OCI-LY7 (cell line): Measurements from ENCODE around the gene VOPP1. TPM values are rescaled to one million over a fixed set of nuclear protein-coding genes. Genes with fewer than 3 reads are reported as not detected.

Source experiments
- BruUV-seq: library from RNA; stranded (reverse); fragments of 400-500 nt; replicated peaks from 2 replicates; lab custom pipeline; 2021; lab: Mats Ljungman, UMichigan
- CTCF ChIA-PET: fragments of 300-600 bp; sonication (Branson Sonifier 250); formaldehyde crosslinking; loops from one replicate; lab custom pipeline; 2022; ENCODE audit warnings: antibody characterized with exemption; ENCODE audit not compliant: unreplicated experiment; lab: Charles Lee
- POLR2A ChIA-PET: fragments of 300-600 bp; sonication (Branson Sonifier 250); formaldehyde crosslinking; loops from one replicate; lab custom pipeline; 2022; ENCODE audit warnings: antibody characterized with exemption; lab: Charles Lee
- DNase-seq: peaks from one replicate; pipeline ENCODE4 v3.0.0-alpha.2; 2015; ENCODE audit warnings: low spot score
- H2AFZ ChIP-seq: fragments of 200-600 bp; sonication (generic), shearing (Covaris generic); 2 replicates; pipeline ENCODE4 v1.6.1; 2014; ENCODE audit warnings: mild to moderate bottlenecking, antibody characterized with exemption, low read length, moderate library complexity
- H3K27ac ChIP-seq: fragments of 200-600 bp; sonication (generic); 2 replicates; pipeline ENCODE4 v1.5.1; 2014; ENCODE audit warnings: mixed run types, low read depth, mild to moderate bottlenecking, moderate library complexity, low read length, inconsistent platforms; ENCODE audit not compliant: poor library complexity, severe bottlenecking
- H3K36me3 ChIP-seq: fragments of 200-600 bp; sonication (generic); 2 replicates; pipeline ENCODE4 v1.6.1; 2014; ENCODE audit warnings: mild to moderate bottlenecking, antibody characterized with exemption, low read length, moderate library complexity, mixed read lengths; ENCODE audit not compliant: insufficient read depth
- H3K4me1 ChIP-seq: fragments of 200-600 bp; sonication (generic); 2 replicates; pipeline ENCODE4 v1.5.1; 2014; ENCODE audit warnings: mild to moderate bottlenecking, low read length; ENCODE audit not compliant: insufficient read depth, poor library complexity, severe bottlenecking
- H3K4me2 ChIP-seq: fragments of 200-600 bp; sonication (generic); 2 replicates; pipeline ENCODE4 v1.6.1; 2014; ENCODE audit warnings: mild to moderate bottlenecking, low read length
- H3K4me3 ChIP-seq: fragments of 200-600 bp; sonication (generic); 2 replicates; pipeline ENCODE4 v1.5.1; 2014; ENCODE audit warnings: mild to moderate bottlenecking, low read depth, low read length; ENCODE audit not compliant: poor library complexity, severe bottlenecking
- H3K79me2 ChIP-seq: fragments of 200-600 bp; sonication (generic); 2 replicates; pipeline ENCODE4 v1.6.1; 2016; ENCODE audit warnings: low read depth, mild to moderate bottlenecking, low read length, moderate library complexity, mixed read lengths; ENCODE audit not compliant: insufficient read depth
- H3K9me2 ChIP-seq: fragments of 200-600 bp; sonication (generic); 2 replicates; pipeline ENCODE4 v1.6.1; 2016; ENCODE audit warnings: mild to moderate bottlenecking, low read length, mixed read lengths; ENCODE audit not compliant: insufficient read depth
- H3K9me3 ChIP-seq: fragments of 200-600 bp; sonication (generic); 2 replicates; pipeline ENCODE4 v1.6.1; 2014; ENCODE audit warnings: mild to moderate bottlenecking, mixed run types, low read length, mixed read lengths
- H4K20me1 ChIP-seq: fragments of 200-600 bp; sonication (generic); 2 replicates; pipeline ENCODE4 v1.6.1; 2014; ENCODE audit warnings: mild to moderate bottlenecking, antibody characterized with exemption, low read length, moderate library complexity, mixed read lengths; ENCODE audit not compliant: insufficient read depth
- CTCF ChIP-seq: fragments of 200-600 bp; sonication (generic); conservative IDR thresholded peaks from 2 replicates; pipeline ENCODE4 v1.5.1; 2014; ENCODE audit warnings: mild to moderate bottlenecking, antibody characterized with exemption, low read length, moderate library complexity, mixed read lengths
- EZH2phosphoT487 ChIP-seq: fragments of 200-600 bp; sonication (generic); IDR thresholded peaks from 2 replicates; pipeline ENCODE4 v1.6.1; 2018; ENCODE audit warnings: low read depth, borderline replicate concordance, mild to moderate bottlenecking, mixed run types, antibody characterized with exemption, low read length, moderate library complexity, mixed read lengths
- intact Hi-C: fragments of 100-400 bp; cut with micrococcal nuclease; formaldehyde crosslinking; loops from one replicate; pipeline ENCODE4 v1.10.0; 2022; ENCODE audit not compliant: unreplicated experiment
- total RNA-seq, 2 experiments: library from RNA; depleted of rRNA in 1 of 2; stranded (reverse); fragments of >200 nt in 1 of 2; shearing (Covaris generic) in 1 of 2; gene quantifications; 2 replicates each; pipeline ENCODE4 v1.2.3, GENCODE V29; 2014 to 2022

VOPP1 gene
- total RNA-seq, 2 experiments from 2014 or later, result 68.8 to 72.1 TPM

- intact Hi-C loops, result no loop called here
- ChIA-PET CTCF (no interaction called here), POLR2A (no interaction called here)
- H3K9me3 ChIP-seq, result no peaks in the 10 kb centered on the region
- H3K9me2 ChIP-seq, result no peaks in the 10 kb centered on the region
- H4K20me1 ChIP-seq, result no peaks in the 10 kb centered on the region
- H3K4me3 ChIP-seq, result no peak overlapping the region
- no peak overlapping the region for H3K27ac ChIP-seq
- no peak overlapping the region for H2AFZ ChIP-seq
- BruUV-seq, result no TSS peak
- H3K4me2 ChIP-seq, result no peak overlapping the region
- H3K79me2 ChIP-seq, result no peaks in the 10 kb centered on the region
- H3K4me1 ChIP-seq, result peaks cover 5% of the 10 kb centered on the region
- no peak for DNase-seq
- TF ChIP-seq EZH2phosphoT487 (no peak), CTCF (no peak)
- H3K36me3 ChIP-seq, result peaks cover 23% of the 10 kb centered on the region; the same call in 1 of the 2 replicates
Measured at GRCh38 chr7:55474944-55475854, 97.1 kb downstream of the VOPP1 start.

GRCh38 chr7:55473932-55474331 lies 98.4 kb downstream of the VOPP1 start:
- H3K4me3 ChIP-seq, result no peak overlapping the region
- no peak overlapping the region for H3K4me2 ChIP-seq
- H4K20me1 ChIP-seq, result no peaks in the 10 kb centered on the region
- H3K9me2 ChIP-seq, result no peaks in the 10 kb centered on the region
- POLR2A ChIA-PET, result interaction anchor here (0.7 kb wide), 1 partner anchor 28 kb away, joined by 3 read pairs; no protein-coding TSS in a partner anchor
- CTCF ChIA-PET, result no interaction called here
- no peak overlapping the region for H2AFZ ChIP-seq
- no TSS peak for BruUV-seq
- peaks cover 18% of the 10 kb centered on the region for H3K4me1 ChIP-seq
- no peaks in the 10 kb centered on the region for H3K79me2 ChIP-seq
- DNase-seq, result no peak
- intact Hi-C loops, result no loop called here
- H3K36me3 ChIP-seq, result peaks cover 21% of the 10 kb centered on the region; the same call in 1 of the 2 replicates
- TF ChIP-seq CTCF, result no peak
- no peak for TF ChIP-seq EZH2phosphoT487
- H3K9me3 ChIP-seq, result no peaks in the 10 kb centered on the region
- H3K27ac ChIP-seq, result no peak overlapping the region
